GM23248 (cell line): Measurements from ENCODE around the gene CHCHD4. TPM values are rescaled to one million over a fixed set of nuclear protein-coding genes. Genes with fewer than 3 reads are reported as not detected.
A peak's percentile ranks its signal among the peaks of the same experiment; 100 is the strongest.

Source experiments
- DNase-seq: peaks from one replicate; pipeline ENCODE4 v3.0.0-alpha.2; 2015
- H2AFZ ChIP-seq: fragments of 200-600 bp; sonication (generic); 2 replicates; pipeline ENCODE4 v1.6.1; 2016; ENCODE audit warnings: antibody characterized with exemption
- H3F3A ChIP-seq: fragments of 200-600 bp; sonication (generic); 2 replicates; pipeline ENCODE4 v1.6.1; 2016; ENCODE audit warnings: mild to moderate bottlenecking, antibody characterized with exemption, mixed run types; ENCODE audit not compliant: insufficient read depth
- H3K27ac ChIP-seq: fragments of 200-600 bp; sonication (generic); 2 replicates; pipeline ENCODE4 v1.5.1; 2016; ENCODE audit warnings: mild to moderate bottlenecking
- H3K27me3 ChIP-seq: fragments of 200-600 bp; sonication (generic); replicated peaks from 2 replicates; pipeline ENCODE4 v1.6.1; 2016; ENCODE audit warnings: mild to moderate bottlenecking; ENCODE audit not compliant: insufficient read depth
- H3K36me3 ChIP-seq: fragments of 200-600 bp; sonication (generic); 2 replicates; pipeline ENCODE4 v1.6.1; 2016; ENCODE audit warnings: low read depth, mild to moderate bottlenecking
- H3K4me1 ChIP-seq: fragments of 200-600 bp; sonication (generic); 2 replicates; pipeline ENCODE4 v1.6.1; 2016; ENCODE audit warnings: mild to moderate bottlenecking; ENCODE audit not compliant: insufficient read depth
- H3K4me2 ChIP-seq: fragments of 200-600 bp; sonication (generic); one replicate; pipeline ENCODE4 v1.6.1; 2016; ENCODE audit warnings: mild to moderate bottlenecking; ENCODE audit not compliant: unreplicated experiment
- H3K4me3 ChIP-seq: fragments of 200-600 bp; sonication (generic); 2 replicates; pipeline ENCODE4 v1.5.1; 2016; ENCODE audit warnings: mild to moderate bottlenecking
- H3K79me2 ChIP-seq: fragments of 200-600 bp; sonication (generic); 2 replicates; pipeline ENCODE4 v1.6.1; 2016; ENCODE audit warnings: mild to moderate bottlenecking; ENCODE audit not compliant: insufficient read depth
- H3K9ac ChIP-seq: fragments of 200-600 bp; sonication (generic); 2 replicates; pipeline ENCODE4 v1.6.1; 2016; ENCODE audit warnings: mild to moderate bottlenecking
- H3K9me2 ChIP-seq: fragments of 200-600 bp; sonication (generic); 2 replicates; pipeline ENCODE4 v1.6.1; 2016; ENCODE audit warnings: mixed run types, mild to moderate bottlenecking, moderate library complexity; ENCODE audit not compliant: insufficient read depth
- H3K9me3 ChIP-seq: fragments of 200-600 bp; sonication (generic); one replicate; pipeline ENCODE4 v1.6.1; 2017; ENCODE audit warnings: low read depth
- H4K20me1 ChIP-seq: fragments of 200-600 bp; sonication (generic); 2 replicates; pipeline ENCODE4 v1.6.0; 2016; ENCODE audit not compliant: insufficient read depth
- EZH2 ChIP-seq: fragments of 200-600 bp; sonication (generic); IDR thresholded peaks from 2 replicates; pipeline ENCODE4 v1.6.1; 2018; ENCODE audit warnings: antibody characterized with exemption, mild to moderate bottlenecking; ENCODE audit not compliant: insufficient read depth, poor library complexity, severe bottlenecking
- EZH2phosphoT487 ChIP-seq: fragments of 200-600 bp; sonication (generic); IDR thresholded peaks from 2 replicates; pipeline ENCODE4 v1.6.1; 2018; ENCODE audit warnings: antibody characterized with exemption, moderate library complexity, mild to moderate bottlenecking, low read depth; ENCODE audit not compliant: insufficient read depth
- WGBS, 2 experiments: methylation state at CpG; one replicate each; pipeline ENCODE4 v1.1.6; 2015 to 2017; ENCODE audit warnings: low lambda C conversion rate in 2 of 2, low coverage in 1 of 2; ENCODE audit errors: missing lambda C conversion rate in 2 of 2; 5-methylcytosine and 5-hydroxymethylcytosine counted together
- in situ Hi-C: fragments of 300-500 bp; cut with MboI; formaldehyde crosslinking; loops from 2 replicates; pipeline ENCODE4 v1.15.0; 2020
- polyA plus RNA-seq: library from polyadenylated mRNA; unstranded; fragments of >200 nt; fragmentation: Nextera tagmentation; extraction: Ambion mirVana; gene quantifications from 2 replicates; pipeline ENCODE4 v1.2.1, GENCODE V29; 2016
- total RNA-seq: library from RNA; depleted of rRNA; stranded (reverse); fragments of >200 nt; shearing (Covaris generic); gene quantifications from 2 replicates; pipeline ENCODE4 v1.2.3, GENCODE V29; 2014

CHCHD4 gene
- total and polyA plus RNA-seq, 2 experiments from 2014 or later: 12.3 to 15.1 TPM

DNA sequence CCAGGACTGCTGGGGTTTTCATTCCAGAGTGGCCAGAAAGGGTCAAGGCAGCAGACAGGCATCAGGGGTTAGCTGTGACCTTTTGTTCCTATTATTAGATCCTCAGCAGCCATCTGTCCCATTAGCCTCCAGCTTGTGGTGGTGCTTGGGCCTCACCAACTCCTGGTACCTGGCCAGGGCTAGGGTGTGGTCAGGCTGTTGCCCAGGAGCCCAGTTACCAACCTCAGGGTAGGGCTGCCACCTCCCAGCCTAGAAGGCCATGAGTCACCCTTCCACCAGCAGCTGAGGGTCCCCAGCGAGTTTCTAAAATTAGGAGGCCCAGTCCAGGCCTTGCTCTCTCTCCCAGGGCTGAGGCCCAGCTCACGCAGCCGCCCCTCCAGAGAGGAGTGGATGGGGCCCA is 12.3 kb upstream of the CHCHD4 start:
- H3K9me2 ChIP-seq: no peaks in the 10 kb centered on the region
- H4K20me1 ChIP-seq: no peaks in the 10 kb centered on the region
- no peak overlapping the region for H3K4me2 ChIP-seq
- WGBS, 2 experiments: 56 to 66% methylated on average over 3 of the region's 3 CpGs
- H2AFZ ChIP-seq: no peak overlapping the region
- no peak overlapping the region for H3K9ac ChIP-seq
- TF ChIP-seq EZH2 (no peak), EZH2phosphoT487 (no peak)
- peaks cover 46% of the 10 kb centered on the region for H3K36me3 ChIP-seq
- H3K9me3 ChIP-seq: no peaks in the 10 kb centered on the region
- H3K27ac ChIP-seq: no peak overlapping the region
- H3K27me3 ChIP-seq: no peaks in the 10 kb centered on the region
- H3F3A ChIP-seq: peaks cover 29% of the 10 kb centered on the region
- DNase-seq: peak; percentile 34
- peaks cover 4% of the 10 kb centered on the region; the same call in 1 of the 2 replicates for H3K79me2 ChIP-seq
- H3K4me3 ChIP-seq: no peak overlapping the region
- in situ Hi-C loops: no loop called here
- H3K4me1 ChIP-seq: peaks cover 29% of the 10 kb centered on the region

DNA sequence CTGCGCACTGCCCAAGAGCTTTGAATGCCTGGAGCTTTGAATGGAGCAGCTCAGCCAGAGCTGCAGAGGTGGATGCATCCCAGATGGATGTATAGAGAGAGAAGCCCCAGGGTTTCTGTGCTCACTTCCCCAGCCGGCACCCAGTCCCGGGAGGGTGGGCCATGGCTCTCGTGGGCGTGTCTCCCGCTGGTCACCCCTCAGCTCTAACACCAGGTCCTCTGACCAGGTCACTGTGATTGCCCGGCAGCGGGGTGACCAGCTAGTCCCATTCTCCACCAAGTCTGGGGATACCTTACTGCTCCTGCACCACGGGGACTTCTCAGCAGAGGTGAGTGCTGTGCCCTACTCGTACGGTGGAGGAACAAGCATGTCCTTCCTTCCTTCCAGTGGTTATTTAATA is 10.9 kb upstream of the CHCHD4 start:
- peaks cover 18% of the 10 kb centered on the region for H3K79me2 ChIP-seq
- no peak for TF ChIP-seq EZH2phosphoT487
- TF ChIP-seq EZH2: no peak
- peaks cover 60% of the 10 kb centered on the region for H3K36me3 ChIP-seq
- no peaks in the 10 kb centered on the region for H4K20me1 ChIP-seq
- no peak overlapping the region for H3K4me3 ChIP-seq
- no peak for DNase-seq
- H2AFZ ChIP-seq: no peak overlapping the region
- no peaks in the 10 kb centered on the region for H3K27me3 ChIP-seq
- H3K9me2 ChIP-seq: no peaks in the 10 kb centered on the region
- no peak overlapping the region for H3K27ac ChIP-seq
- 88 to 89% methylated on average over 9 to 11 of the region's 11 CpGs for WGBS, 2 experiments
- H3F3A ChIP-seq: peaks cover 15% of the 10 kb centered on the region
- no peak overlapping the region for H3K4me2 ChIP-seq
- peaks cover 16% of the 10 kb centered on the region for H3K4me1 ChIP-seq
- no peak overlapping the region for H3K9ac ChIP-seq
- in situ Hi-C loops: no loop called here
- H3K9me3 ChIP-seq: no peaks in the 10 kb centered on the region

DNA sequence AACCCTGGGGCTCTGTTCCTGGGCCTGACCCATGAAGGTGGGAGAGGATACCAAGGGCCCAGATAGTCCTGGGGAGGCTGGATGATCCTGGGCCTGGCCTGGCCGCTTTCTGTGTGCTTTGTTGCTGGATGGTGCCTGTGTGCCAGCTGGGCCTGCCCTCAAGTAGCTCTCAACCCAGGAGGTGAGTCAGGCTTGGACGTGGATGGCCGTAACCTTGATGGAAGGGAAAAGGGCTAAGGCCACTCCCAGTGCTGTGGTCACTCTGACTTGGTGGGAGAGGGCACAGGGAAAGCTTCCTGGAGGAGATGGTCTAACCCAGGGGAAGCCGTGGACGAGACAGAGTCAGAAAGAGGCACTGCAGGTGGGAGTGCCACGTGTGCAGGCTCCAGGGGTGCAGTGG is 9.6 kb upstream of the CHCHD4 start:
- peaks cover 8% of the 10 kb centered on the region; the same call in 1 of the 2 replicates for H3K4me1 ChIP-seq
- H3K4me3 ChIP-seq: no peak overlapping the region
- no peaks in the 10 kb centered on the region for H3K9me3 ChIP-seq
- H3F3A ChIP-seq: peaks cover 2% of the 10 kb centered on the region
- DNase-seq: no peak
- 94 to 95% methylated on average over 6 of the region's 6 CpGs for WGBS, 2 experiments
- no peaks in the 10 kb centered on the region for H3K9me2 ChIP-seq
- H3K36me3 ChIP-seq: peaks cover 71% of the 10 kb centered on the region
- no peaks in the 10 kb centered on the region for H4K20me1 ChIP-seq
- H3K27me3 ChIP-seq: no peaks in the 10 kb centered on the region
- H2AFZ ChIP-seq: no peak overlapping the region
- TF ChIP-seq EZH2phosphoT487 (no peak), EZH2 (no peak)
- in situ Hi-C loops: no loop called here
- no peak overlapping the region for H3K9ac ChIP-seq
- peaks cover 31% of the 10 kb centered on the region for H3K79me2 ChIP-seq
- no peak overlapping the region for H3K4me2 ChIP-seq
- H3K27ac ChIP-seq: no peak overlapping the region

DNA sequence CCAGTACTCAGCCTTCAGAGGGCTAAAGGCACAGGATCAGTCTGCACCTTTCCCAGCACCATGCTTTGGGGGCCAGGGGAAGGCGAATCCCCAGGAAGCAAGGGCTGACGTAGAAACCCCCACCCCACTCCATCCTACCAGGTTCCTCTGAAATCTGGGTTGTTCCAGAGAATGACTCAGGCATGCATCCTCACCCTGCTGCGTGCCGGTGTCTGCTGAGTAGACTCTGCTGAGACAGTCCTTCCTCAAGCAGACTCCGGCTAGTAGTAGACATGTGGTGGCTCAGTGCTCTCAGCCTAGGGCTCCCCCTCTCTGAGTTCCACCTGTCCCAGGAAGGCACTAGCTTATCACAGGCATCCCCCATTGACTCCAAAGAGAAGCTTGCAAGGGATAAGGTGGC is 9.2 kb upstream of the CHCHD4 start:
- H3K4me3 ChIP-seq: no peak overlapping the region
- H4K20me1 ChIP-seq: no peaks in the 10 kb centered on the region
- H3K36me3 ChIP-seq: peaks cover 73% of the 10 kb centered on the region
- DNase-seq: peak; percentile 68
- H3K9ac ChIP-seq: no peak overlapping the region
- no peaks in the 10 kb centered on the region for H3K9me2 ChIP-seq
- WGBS, 2 experiments: 66 to 67% methylated on average over 5 of the region's 5 CpGs
- peaks cover 35% of the 10 kb centered on the region for H3K79me2 ChIP-seq
- TF ChIP-seq EZH2phosphoT487 (no peak), EZH2 (no peak)
- no peak overlapping the region for H3K4me2 ChIP-seq
- H3K27ac ChIP-seq: no peak overlapping the region
- no peak overlapping the region for H2AFZ ChIP-seq
- in situ Hi-C loops: no loop called here
- H3K9me3 ChIP-seq: no peaks in the 10 kb centered on the region
- no peaks in the 10 kb centered on the region for H3K27me3 ChIP-seq
- no peaks in the 10 kb centered on the region; the same call in 1 of the 2 replicates for H3F3A ChIP-seq
- H3K4me1 ChIP-seq: peaks cover 8% of the 10 kb centered on the region; the same call in 1 of the 2 replicates
